Esophagus squamous epithelium (tissue), 5 donors: ENCODE data around the gene SPEF2. TPM values are rescaled to one million over a fixed set of nuclear protein-coding genes. Genes with fewer than 3 reads are reported as not detected.

Experiments used
- DNase-seq: peaks from one replicate; lab custom pipeline; 2025; lab: John Stamatoyannopoulos, UW
- H3K27ac ChIP-seq, 4 donors: fragments of 200-600 bp; sonication (generic); one replicate each; pipeline ENCODE4 v1.5.1; 2016 to 2019; ENCODE audit warnings: mild to moderate bottlenecking in 1 of 4
- H3K27me3 ChIP-seq, 4 donors: fragments of 200-600 bp; sonication (generic); 1 replicate in 3 of 4; 2 replicates in 1 of 4; pipeline versions ENCODE4 v1.5.1 to v1.6.0; 2017 to 2021; ENCODE audit warnings: antibody characterized with exemption in 1 of 4
- H3K36me3 ChIP-seq, 3 donors: fragments of 200-600 bp; sonication (generic); one replicate each; pipeline ENCODE4 v1.5.1; 2016 to 2019
- H3K4me1 ChIP-seq, 3 donors: fragments of 200-600 bp; sonication (generic); one replicate each; pipeline ENCODE4 v1.5.1; 2017 to 2019
- H3K4me3 ChIP-seq, 4 donors: fragments of 200-600 bp; sonication (generic); 1 replicate in 3 of 4; 2 replicates in 1 of 4; pipeline ENCODE4 v1.5.1; 2016 to 2019; ENCODE audit warnings: mild to moderate bottlenecking in 2 of 4, moderate library complexity in 1 of 4
- H3K9me3 ChIP-seq, 3 donors: fragments of 200-600 bp; sonication (generic); one replicate each; pipeline ENCODE4 v1.5.1; 2016 to 2019
- POLR2A ChIP-seq, 4 donors: fragments of 450-650 bp; IDR thresholded peaks; one replicate each; pipeline ENCODE4 v1.6.1; 2017; ENCODE audit warnings: antibody characterized with exemption in 4 of 4, mild to moderate bottlenecking in 4 of 4, moderate library complexity in 3 of 4
- WGBS, 2 donors: methylation state at CpG; one replicate each; pipeline ENCODE4 v1.1.5; 2018; 5-methylcytosine and 5-hydroxymethylcytosine counted together
- intact Hi-C: fragments of 100-400 bp; cut with DNase I; formaldehyde crosslinking; loops from one replicate; pipeline ENCODE4 v1.15.0; 2022
- total RNA-seq, 4 donors: library from RNA; depleted of rRNA; stranded (reverse); fragments of >200 nt; gene quantifications; one replicate each; pipeline ENCODE4 v1.1.0, GENCODE V29; 2016
- TF ChIP-seq, protein P1 (sequence below), 6 experiments: fragments of 450-650 bp in 4 of 6; fragments of 200-600 bp in 2 of 6; sonication (generic) in 2 of 6; IDR thresholded peaks; one replicate each; pipeline ENCODE4 v1.5.1; 2016 to 2019; ENCODE audit warnings: antibody characterized with exemption in 6 of 6, mild to moderate bottlenecking in 4 of 6, moderate library complexity in 4 of 6
- donor health status: DM: yes; HTN: yes; CAD: no.

The SPEF2 gene
- total RNA-seq, 4 donors from 2014 or later: 1.2 to 6.1 (median 3.0) TPM

DNA sequence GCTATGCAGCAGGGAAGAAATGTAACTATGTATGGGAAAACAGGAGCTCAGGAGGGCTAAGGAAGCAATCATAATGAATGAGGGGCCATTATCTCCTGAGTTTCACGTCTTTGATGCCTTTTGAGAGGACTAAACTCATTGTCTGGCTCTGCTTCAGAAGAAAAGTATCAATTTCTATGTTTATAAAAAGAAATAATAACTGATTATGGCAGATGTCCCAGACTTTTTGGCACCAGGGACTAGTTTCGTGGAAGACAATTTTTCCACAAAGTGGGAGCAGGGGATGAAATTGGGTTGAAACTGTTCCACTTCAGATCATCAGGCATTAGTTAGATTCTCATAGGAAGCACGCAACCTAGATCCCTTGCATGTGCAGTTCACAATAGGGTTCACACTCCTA is 230.3 kb downstream of the SPEF2 start:
- Histone ChIP-seq H3K27me3 (no peaks in the 10 kb centered on the region), H3K27ac (no peak overlapping the region), H3K4me3 (no peak overlapping the region), H3K9me3 (peaks cover 0 to 13% (median 3%) of the 10 kb centered on the region in 3 donors), H3K4me1 (peaks cover 0 to 10% (median 0%) of the 10 kb centered on the region in 3 donors), H3K36me3 (no peaks in the 10 kb centered on the region)
- DNase-seq: no peak
- 57 to 64% methylated on average over 3 of the region's 3 CpGs for WGBS, 2 donors
- intact Hi-C loops: no loop called here
- TF ChIP-seq, protein P1, sequence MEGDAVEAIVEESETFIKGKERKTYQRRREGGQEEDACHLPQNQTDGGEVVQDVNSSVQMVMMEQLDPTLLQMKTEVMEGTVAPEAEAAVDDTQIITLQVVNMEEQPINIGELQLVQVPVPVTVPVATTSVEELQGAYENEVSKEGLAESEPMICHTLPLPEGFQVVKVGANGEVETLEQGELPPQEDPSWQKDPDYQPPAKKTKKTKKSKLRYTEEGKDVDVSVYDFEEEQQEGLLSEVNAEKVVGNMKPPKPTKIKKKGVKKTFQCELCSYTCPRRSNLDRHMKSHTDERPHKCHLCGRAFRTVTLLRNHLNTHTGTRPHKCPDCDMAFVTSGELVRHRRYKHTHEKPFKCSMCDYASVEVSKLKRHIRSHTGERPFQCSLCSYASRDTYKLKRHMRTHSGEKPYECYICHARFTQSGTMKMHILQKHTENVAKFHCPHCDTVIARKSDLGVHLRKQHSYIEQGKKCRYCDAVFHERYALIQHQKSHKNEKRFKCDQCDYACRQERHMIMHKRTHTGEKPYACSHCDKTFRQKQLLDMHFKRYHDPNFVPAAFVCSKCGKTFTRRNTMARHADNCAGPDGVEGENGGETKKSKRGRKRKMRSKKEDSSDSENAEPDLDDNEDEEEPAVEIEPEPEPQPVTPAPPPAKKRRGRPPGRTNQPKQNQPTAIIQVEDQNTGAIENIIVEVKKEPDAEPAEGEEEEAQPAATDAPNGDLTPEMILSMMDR (IDR thresholded peaks at IDR 0.05): no peak
- TF ChIP-seq POLR2A (IDR thresholded peaks at IDR 0.05): no peak

DNA sequence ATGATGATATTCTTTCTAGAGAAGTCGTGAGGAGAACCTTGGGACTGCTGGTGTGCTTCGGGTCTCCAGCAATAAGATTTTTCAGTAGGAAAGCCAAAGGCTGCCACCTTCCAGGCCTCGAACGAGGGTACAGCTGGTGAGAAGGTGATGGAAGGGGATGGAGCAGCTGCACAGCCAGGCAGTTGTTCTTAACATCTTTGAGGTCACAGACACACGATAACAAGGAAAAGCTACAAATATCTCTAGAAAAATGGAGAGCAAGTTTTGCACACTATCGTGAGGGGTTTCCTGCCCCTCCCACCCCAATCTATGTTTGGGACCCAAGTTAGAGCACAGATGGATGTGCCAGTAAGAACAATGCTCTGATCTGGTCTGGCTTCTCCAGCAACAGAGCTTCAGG is 232.2 kb downstream of the SPEF2 start:
- intact Hi-C loops: no loop called here

DNA sequence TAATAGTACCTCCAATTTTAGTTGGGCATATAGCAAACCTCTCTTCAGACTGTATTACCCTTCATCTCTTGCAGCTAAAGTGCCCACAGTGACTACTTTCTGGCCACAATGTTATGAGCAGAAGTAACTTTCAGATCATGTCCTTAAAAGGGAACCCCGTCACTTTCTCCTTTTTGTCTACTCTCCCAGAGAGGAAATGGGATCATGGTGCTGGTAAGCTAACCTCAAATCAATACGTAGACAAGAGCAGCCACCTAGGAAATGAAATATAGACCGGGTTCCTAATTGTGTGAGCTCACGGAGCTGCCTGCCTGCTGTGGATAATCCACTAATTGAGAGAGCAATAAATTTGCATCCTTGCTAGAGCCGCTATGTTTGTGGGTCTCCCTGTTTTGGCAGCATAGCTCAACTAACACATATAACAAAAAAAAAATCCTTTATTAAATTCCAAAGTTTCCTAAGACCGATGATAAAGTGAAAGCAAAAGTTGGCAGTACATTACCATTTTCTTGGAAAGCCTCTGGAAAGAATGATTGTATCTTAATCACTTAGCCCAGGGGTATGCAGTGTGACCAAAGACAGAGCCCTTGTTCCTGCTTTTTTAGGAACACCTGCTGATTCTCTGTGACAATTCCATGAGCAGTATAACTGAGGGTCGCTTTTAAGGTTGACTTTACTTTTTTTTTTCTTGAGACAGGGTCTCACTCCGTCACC is 233.5 kb downstream of the SPEF2 start:
- Histone ChIP-seq H3K27ac (no peak overlapping the region), H3K4me1 (peaks cover 0 to 10% (median 0%) of the 10 kb centered on the region in 3 donors), H3K27me3 (no peaks in the 10 kb centered on the region), H3K9me3 (no peaks in the 10 kb centered on the region), H3K36me3 (no peaks in the 10 kb centered on the region), H3K4me3 (peak overlapping the region in 2 of 4 donors; percentile 15 to 30)
- no peak for DNase-seq
- intact Hi-C loops: no loop called here
- 27 to 41% methylated on average over 8 of the region's 8 CpGs for WGBS, 2 donors
- TF ChIP-seq POLR2A (IDR thresholded peaks at IDR 0.05): no peak
- TF ChIP-seq, protein P1 (IDR thresholded peaks at IDR 0.05): no peak

More for the DNA sequence above, 232.2 kb downstream of the SPEF2 start:
- H3K36me3 ChIP-seq: no peaks in the 10 kb centered on the region
- TF ChIP-seq, protein P1 (IDR thresholded peaks at IDR 0.05): no peak
- TF ChIP-seq POLR2A (IDR thresholded peaks at IDR 0.05): no peak
- H3K4me3 ChIP-seq: no peak overlapping the region
- no peak overlapping the region for H3K27ac ChIP-seq
- peaks cover 0 to 11% (median 3%) of the 10 kb centered on the region in 3 donors for H3K9me3 ChIP-seq
- no peak for DNase-seq
- 67 to 84% methylated on average over 5 to 6 of the region's 6 CpGs for WGBS, 2 donors
- H3K4me1 ChIP-seq: peaks cover 0 to 10% (median 0%) of the 10 kb centered on the region in 3 donors
- no peaks in the 10 kb centered on the region for H3K27me3 ChIP-seq

DNA sequence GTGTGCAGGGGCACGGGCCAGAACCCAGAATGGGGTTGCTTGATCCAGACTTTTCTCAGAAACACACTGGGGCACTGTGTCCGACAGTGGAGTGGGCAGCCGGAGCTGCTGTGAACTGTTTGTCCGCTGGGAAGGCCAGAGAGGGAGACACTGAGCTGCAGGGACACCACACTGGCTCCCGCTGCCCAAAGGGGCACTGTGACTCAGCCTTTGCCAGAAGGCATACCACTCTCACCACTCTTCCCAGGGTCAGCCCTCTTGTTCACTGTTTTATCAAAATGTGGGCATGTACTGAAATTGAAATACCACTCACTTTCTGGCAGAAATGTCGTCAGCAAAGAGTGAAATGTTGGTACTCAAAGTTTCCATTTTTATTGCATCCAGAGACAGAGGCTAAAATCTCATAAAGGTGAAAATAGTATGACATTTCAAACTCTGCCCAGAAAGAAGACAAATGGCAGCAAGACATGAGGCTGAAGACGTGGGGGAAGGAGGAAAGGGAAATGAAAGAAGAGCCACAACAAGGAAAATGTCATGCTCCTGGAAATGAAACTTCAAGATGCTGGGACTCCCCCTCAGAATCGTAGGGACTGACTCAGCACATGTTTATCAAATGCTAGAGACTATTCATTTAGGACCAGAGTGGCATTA is 234.5 kb downstream of the SPEF2 start:
- 56 to 60% methylated on average over 6 to 7 of the region's 8 CpGs for WGBS, 2 donors
- peaks cover 0 to 10% (median 0%) of the 10 kb centered on the region in 3 donors for H3K4me1 ChIP-seq
- TF ChIP-seq, protein P1 (IDR thresholded peaks at IDR 0.05): no peak
- TF ChIP-seq POLR2A (IDR thresholded peaks at IDR 0.05): no peak
- intact Hi-C loops: no loop called here
- no peak for DNase-seq
- no peaks in the 10 kb centered on the region for H3K36me3 ChIP-seq
- H3K4me3 ChIP-seq: no peak overlapping the region
- no peaks in the 10 kb centered on the region for H3K27me3 ChIP-seq
- H3K27ac ChIP-seq: no peak overlapping the region
- H3K9me3 ChIP-seq: no peaks in the 10 kb centered on the region

DNA sequence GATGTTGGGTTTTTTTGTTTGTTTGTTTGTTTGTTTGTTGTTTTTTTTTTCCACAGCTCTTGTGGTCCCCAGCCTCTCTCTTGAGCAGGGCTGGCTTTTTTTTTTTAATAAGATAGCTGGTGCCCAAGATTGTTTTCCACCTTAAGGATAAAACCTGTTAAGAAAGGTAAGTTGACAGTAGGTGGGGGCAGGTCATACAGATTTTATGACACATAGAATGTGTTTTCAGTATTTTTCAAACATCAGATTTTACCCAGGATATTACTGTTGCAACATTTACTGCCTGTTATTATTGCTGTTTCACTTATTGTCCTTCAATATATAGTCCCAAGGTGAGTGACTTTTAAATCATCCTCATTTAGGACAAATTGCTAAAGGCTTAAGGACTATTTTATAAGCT is 235.1 kb downstream of the SPEF2 start:
- TF ChIP-seq POLR2A (IDR thresholded peaks at IDR 0.05): no peak
- TF ChIP-seq, protein P1 (IDR thresholded peaks at IDR 0.05): no peak
- Histone ChIP-seq H3K27ac (peak overlapping the region in 1 of 4 donors; percentile 9), H3K4me1 (peaks cover 0 to 10% (median 0%) of the 10 kb centered on the region in 3 donors), H3K27me3 (no peaks in the 10 kb centered on the region), H3K9me3 (no peaks in the 10 kb centered on the region), H3K36me3 (no peaks in the 10 kb centered on the region), H3K4me3 (no peak overlapping the region)
- DNase-seq: no peak
- intact Hi-C loops: no loop called here
